GM18505 (cell line): ENCODE data around the gene STOML1.

ENCODE experiments used
- ATAC-seq: cut with Tn5 transposase; IDR thresholded peaks from one replicate; pipeline ENCODE4 v1.9.1; 2021; ENCODE audit not compliant: unreplicated experiment
- POLR2A ChIP-seq: IDR thresholded peaks from 4 replicates; pipeline ENCODE4 v1.6.1; 2011; ENCODE audit warnings: borderline replicate concordance; ENCODE audit not compliant: insufficient read depth, insufficient read length; ENCODE audit errors: extremely low read depth

The STOML1 gene

GRCh38 chr15:74032606-74033561, 40.8 kb upstream of the STOML1 start:
- TF ChIP-seq POLR2A: no peak
- ATAC-seq: no peak

DNA sequence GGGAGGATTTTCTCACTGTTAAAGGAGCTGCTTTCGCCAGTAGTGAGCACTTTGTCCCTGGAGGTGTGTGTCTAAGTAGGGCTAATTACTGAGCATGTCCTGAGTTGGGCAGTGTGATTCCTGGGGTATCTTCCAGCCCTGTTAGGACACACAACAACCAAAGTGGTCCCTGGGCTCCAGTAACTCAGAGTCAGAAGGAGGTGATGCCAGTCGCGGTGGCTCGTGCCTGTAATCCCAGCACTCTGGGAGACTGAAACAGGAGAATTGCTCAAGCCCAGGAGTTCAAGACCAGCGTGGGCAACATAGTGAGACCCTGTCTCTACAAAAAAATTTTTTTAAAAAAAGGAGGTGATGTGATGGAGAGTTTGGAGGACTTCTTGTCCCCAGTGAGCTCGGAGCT, 40.0 kb upstream of the STOML1 start:
- TF ChIP-seq POLR2A: no peak
- no peak for ATAC-seq

DNA sequence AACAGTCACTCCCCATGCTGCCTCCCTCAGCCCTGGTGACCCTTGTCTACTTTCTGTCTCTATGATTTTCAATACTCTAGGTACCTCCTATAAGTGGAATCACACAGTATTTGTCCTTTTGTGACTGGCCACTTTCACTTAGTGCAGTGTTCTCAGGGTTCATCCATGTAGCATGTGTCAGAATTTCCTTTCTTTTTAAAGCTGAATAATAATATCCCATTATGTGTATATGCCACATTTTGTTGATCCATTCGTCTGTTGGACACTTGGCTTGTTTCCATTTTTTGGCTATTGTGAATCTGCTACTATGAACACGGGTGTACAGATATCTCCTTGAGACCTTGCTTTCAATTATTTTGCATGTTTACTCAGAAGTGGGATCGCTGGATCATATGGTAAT, 36.6 kb upstream of the STOML1 start:
- no peak for TF ChIP-seq POLR2A
- ATAC-seq: no peak

DNA sequence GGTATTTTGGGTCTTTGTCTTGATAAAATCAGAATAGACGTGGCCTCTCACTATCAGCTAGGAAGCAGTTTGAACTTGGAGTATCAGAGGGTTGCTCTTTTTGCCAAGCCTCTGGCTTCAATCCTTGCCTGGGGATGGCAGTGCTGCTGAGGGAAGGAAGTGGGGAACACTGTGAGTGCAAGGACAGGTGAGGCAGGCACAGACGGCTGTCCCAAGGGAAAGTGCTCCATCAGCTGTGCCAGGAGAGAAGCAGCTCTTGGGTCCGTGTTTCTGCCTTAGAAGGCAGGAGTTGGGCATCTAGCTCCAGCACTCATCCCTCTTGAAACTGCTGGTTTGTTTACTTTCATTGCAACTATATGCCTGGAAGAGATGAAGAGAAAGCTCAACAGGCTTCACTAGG, 35.6 kb upstream of the STOML1 start:
- TF ChIP-seq POLR2A: no peak
- no peak for ATAC-seq

DNA sequence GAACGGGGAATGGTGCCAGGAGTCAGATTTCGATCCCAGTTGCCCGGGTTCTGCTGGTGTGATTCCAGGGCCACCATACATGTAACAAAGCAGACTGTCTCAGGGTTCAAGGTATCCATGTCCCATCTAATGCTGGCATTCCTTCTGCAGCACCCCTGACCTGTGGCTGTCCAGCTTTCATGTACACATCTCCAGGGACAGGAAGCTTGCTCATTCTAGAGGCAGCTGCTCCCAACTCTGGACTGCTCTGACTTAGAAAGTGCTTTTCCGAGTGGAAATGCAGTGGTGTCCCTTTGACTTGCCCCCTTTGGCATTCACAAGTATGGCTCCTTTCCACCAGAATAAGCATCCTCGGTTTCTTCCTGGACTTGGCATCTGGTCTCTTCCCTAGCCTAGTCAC, 33.3 kb upstream of the STOML1 start:
- no peak for TF ChIP-seq POLR2A
- ATAC-seq: no peak

GRCh38 chr15:74024687-74025086, 32.6 kb upstream of the STOML1 start:
- no peak for TF ChIP-seq POLR2A
- ATAC-seq: no peak

GRCh38 chr15:74022706-74023470, 30.8 kb upstream of the STOML1 start:
- TF ChIP-seq POLR2A: no peak
- no peak for ATAC-seq

- no peak for ATAC-seq
- TF ChIP-seq POLR2A: no peak
Observed at GRCh38 chr15:74019734-74020133, 27.6 kb upstream of the STOML1 start.

DNA sequence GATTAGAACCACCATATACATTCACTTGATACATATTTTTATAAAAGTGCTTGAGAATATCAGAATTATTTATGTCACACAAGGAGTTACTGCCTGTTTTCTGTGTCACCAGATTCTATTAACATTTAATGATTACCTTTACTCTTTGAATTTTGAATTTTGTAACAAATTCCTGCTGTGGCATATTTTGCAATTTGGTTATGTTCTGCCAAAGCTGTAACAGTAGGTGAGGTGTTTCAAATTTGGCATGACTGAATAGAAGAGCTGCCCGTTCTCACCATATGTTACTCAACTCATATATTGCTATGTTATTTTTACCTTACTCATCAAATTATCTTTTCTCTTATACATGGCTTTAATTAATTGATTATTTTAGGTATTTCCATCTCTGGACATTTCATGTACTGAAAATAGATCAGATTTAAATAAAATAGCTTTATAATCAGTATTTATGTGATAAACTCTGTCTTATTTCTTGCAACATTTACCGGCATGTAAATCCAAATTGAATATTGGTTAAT, 21.3 kb upstream of the STOML1 start:
- ATAC-seq: no peak
- no peak for TF ChIP-seq POLR2A

- no peak for ATAC-seq
- TF ChIP-seq POLR2A: no peak
Observed at GRCh38 chr15:74011610-74012009, 19.5 kb upstream of the STOML1 start.

DNA sequence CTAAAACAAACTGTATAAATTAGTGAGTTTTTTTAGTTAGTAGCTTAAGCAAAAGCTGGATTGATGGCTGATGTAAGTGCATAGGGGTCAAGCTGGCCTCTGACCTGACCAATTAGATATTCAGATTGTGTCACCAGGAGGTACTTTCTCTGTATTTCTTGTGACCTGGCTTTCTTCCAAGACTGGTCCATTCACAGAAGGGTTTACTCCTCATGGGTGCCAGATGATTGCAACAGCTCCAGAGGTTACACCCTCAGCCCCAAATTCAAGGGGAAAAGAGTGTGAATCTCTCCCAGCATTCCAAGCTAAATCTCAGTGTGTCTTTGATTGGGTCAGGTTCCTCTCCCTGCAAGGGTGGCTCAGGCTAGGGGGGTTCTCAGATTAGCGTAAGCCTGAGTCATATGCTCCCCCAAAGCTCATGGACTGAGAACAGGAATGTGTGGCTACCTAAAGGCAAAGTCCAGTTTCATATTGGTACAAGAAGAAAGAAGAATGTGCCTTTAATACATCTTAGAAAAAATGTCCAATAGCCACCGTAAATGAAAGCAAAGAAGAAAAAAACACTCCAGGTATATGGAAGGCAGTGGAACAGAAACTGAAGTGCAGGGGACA, 18.9 kb upstream of the STOML1 start:
- ATAC-seq: no peak
- TF ChIP-seq POLR2A: no peak

DNA sequence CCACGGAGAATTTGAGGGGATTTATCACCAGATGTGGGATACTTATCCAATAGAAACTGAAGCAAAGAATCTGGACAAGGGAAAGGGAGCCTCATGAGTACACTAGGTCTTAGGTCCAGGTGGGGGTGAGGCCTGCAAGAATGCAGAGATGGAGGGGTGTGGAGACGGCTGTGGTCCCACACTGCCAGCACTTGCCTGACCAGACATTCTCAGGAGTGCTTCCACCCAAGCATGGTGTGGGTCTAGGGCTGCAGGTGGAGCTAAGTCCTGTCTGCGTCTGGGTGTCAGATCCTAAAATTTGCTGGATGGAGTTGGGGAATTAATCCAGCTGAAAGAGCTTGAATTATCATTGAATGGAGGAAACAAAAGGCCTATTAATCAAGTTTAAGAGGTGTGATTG, 16.8 kb upstream of the STOML1 start:
- no peak for ATAC-seq
- no peak for TF ChIP-seq POLR2A

DNA sequence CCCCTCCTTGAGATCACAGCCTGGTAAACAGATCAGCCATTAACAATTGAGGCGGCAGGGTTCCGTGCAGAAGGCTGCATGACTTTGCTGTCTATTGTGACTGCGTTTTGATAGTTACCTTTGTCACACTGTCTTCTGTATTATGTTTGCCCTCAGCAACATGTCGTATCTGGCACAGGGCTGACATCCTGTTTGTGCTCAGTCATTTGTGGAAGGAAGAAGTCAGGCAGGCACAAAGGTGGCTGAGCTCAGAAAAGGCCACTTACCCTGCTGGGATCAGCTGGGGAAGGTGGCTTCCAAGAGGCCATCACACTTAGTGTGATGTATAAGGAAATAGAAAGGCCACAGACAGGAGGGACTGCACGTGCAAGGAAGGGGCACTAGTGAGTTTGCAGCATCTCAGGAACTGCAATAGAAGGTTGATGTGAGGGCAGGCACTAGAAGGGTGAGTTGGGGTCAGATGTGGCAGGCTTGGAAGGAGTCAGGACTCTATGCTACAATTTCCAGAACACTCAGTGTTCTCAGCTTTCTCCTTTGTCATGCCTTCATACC, 15.8 kb upstream of the STOML1 start:
- no peak for ATAC-seq
- TF ChIP-seq POLR2A: no peak
